Subcutaneous abdominal adipose tissue (tissue), 5 donors: ENCODE data around the gene LIPA.

ENCODE experiments used
- H3K27ac ChIP-seq: one replicate; pipeline ENCODE4 v1.7.0; 2013; ENCODE audit warnings: low read depth, mild to moderate bottlenecking, inconsistent platforms, low read length, moderate library complexity
- H3K27me3 ChIP-seq, 5 donors: one replicate each; pipeline ENCODE4 v1.7.0; 2013; ENCODE audit warnings: low read length in 5 of 5, inconsistent platforms in 1 of 5; ENCODE audit not compliant: control insufficient read depth in 5 of 5, insufficient read depth in 4 of 5
- H3K36me3 ChIP-seq, 5 donors: one replicate each; pipeline ENCODE4 v1.7.0; 2013; ENCODE audit warnings: low read length in 5 of 5; ENCODE audit not compliant: control insufficient read depth in 5 of 5, insufficient read depth in 5 of 5
- H3K4me1 ChIP-seq, 5 donors: one replicate each; pipeline ENCODE4 v1.7.0; 2013; ENCODE audit warnings: low read length in 5 of 5, mild to moderate bottlenecking in 3 of 5, moderate library complexity in 1 of 5; ENCODE audit not compliant: control insufficient read depth in 5 of 5, insufficient read depth in 5 of 5
- H3K4me3 ChIP-seq, 5 donors: one replicate each; pipeline ENCODE4 v1.7.0; 2013; ENCODE audit warnings: low read length in 5 of 5, low read depth in 1 of 5
- H3K9ac ChIP-seq, 5 donors: one replicate each; pipeline ENCODE4 v1.7.0; 2013; ENCODE audit warnings: low read length in 5 of 5, mild to moderate bottlenecking in 4 of 5, moderate library complexity in 3 of 5
- H3K9me3 ChIP-seq, 5 donors: one replicate each; pipeline ENCODE4 v1.7.0; 2013; ENCODE audit warnings: low read length in 5 of 5; ENCODE audit not compliant: control insufficient read depth in 5 of 5
- donor health status: healthy.
- donor health status: healthy.
- donor health status: healthy.
- donor health status: healthy.
- donor health status: healthy.

LIPA gene

DNA sequence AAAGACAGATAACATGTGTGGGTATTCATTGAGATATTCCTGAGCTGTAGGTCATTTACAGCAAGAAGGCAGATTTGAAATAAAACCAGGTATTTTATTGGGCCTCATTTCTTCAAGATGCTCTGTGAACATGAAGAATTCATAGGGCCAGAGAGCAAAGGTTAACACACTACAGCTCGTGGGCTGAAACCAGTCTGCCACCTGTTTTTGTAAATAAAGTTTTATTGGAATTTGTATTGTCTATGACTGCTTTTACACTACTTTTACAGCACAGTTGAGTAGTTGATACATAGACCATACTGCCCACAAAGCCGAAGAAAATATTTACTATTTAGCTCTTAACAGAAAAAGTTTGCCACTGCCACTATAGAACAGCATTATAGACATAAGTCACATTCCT is 22.1 kb upstream of the LIPA start:
- H3K9ac ChIP-seq = no peak overlapping the region
- H3K9me3 ChIP-seq = no peaks in the 10 kb centered on the region
- H3K36me3 ChIP-seq = no peaks in the 10 kb centered on the region
- H3K4me3 ChIP-seq = no peak overlapping the region
- no peaks in the 10 kb centered on the region for H3K27me3 ChIP-seq
- peaks cover 5 to 27% (median 24%) of the 10 kb centered on the region in 5 donors for H3K4me1 ChIP-seq
- no peak overlapping the region for H3K27ac ChIP-seq

DNA sequence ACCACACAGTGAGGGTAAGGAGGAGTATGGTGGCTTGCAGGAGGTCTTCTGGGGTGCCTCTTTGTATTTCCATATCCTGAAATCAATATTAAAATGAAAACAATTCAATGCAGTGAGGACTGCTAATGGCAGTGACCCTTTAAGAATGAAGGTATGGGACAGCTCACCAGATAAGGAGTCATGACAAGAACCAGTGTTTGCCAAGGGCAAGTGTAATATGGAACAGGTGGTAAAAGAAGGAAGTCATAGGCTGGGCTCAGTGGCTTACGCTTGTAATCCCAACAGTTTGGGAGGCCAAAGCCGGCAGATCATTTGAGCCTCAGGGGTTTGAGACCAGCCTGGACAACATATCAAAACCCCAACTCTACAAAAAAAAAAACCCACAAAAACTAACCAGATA is 20.0 kb upstream of the LIPA start:
- no peaks in the 10 kb centered on the region for H3K36me3 ChIP-seq
- H3K27ac ChIP-seq = no peak overlapping the region
- no peak overlapping the region for H3K4me3 ChIP-seq
- no peaks in the 10 kb centered on the region for H3K27me3 ChIP-seq
- peaks cover 0 to 16% (median 12%) of the 10 kb centered on the region in 5 donors for H3K4me1 ChIP-seq
- H3K9ac ChIP-seq = no peak overlapping the region
- H3K9me3 ChIP-seq = no peaks in the 10 kb centered on the region

DNA sequence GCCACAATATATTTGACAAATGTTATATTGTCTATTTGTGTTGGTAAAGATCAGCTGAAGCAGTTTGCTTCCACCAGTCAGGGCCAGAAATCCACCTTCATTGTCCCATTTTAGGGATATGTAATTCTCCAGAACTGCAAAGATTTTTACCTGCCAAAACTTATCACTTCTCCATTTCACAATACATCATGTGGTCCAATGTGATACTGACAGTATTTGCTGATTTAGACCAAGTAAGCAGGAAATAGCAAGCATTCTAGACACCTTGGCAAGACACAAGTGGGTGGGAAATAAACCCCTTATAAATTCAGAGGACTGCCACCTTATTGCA is 18.5 kb upstream of the LIPA start:
- peaks cover 0 to 11% (median 9%) of the 10 kb centered on the region in 5 donors for H3K4me1 ChIP-seq
- no peak overlapping the region for H3K9ac ChIP-seq
- H3K27ac ChIP-seq = no peak overlapping the region
- H3K9me3 ChIP-seq = no peaks in the 10 kb centered on the region
- H3K36me3 ChIP-seq = no peaks in the 10 kb centered on the region
- no peaks in the 10 kb centered on the region for H3K27me3 ChIP-seq
- H3K4me3 ChIP-seq = no peak overlapping the region

DNA sequence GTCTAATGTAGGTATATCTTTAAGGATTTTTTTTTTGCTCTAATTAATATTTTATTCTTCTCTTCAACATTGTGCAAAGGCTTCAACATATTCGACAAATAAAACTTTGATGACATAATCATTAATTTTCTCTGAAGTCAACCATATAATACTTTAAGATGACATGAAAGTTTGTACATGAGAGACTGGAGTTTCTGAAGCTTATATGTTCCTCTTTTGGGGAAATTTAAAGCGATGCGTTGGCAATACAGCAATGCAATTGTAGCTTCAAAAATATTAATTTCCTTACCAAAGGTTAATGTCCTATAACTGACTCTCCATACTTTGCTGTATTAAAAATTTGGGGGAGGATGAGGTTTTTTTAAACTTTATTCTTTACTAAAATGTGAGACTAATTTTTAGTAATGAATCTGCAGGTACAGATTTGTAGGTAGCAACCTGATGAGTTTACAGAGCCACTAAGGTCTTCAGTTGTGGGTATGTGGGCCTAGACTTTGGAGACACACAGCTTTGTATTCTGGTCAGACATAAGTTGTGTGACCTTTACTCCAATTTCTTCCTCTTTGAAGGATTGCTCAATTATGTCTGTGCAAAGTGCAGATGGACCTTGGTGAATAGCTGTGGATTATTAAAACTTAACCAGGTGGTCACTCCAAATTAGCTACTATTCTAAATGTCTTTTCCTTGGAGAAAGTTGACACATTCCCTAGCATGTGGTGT is 18.0 kb upstream of the LIPA start:
- peak overlapping the region in 1 of 5 donors; percentile 3 for H3K4me3 ChIP-seq
- H3K27me3 ChIP-seq = no peaks in the 10 kb centered on the region
- no peak overlapping the region for H3K9ac ChIP-seq
- no peaks in the 10 kb centered on the region for H3K36me3 ChIP-seq
- H3K27ac ChIP-seq = no peak overlapping the region
- no peaks in the 10 kb centered on the region for H3K9me3 ChIP-seq
- H3K4me1 ChIP-seq = peaks cover 0 to 10% (median 7%) of the 10 kb centered on the region in 5 donors

DNA sequence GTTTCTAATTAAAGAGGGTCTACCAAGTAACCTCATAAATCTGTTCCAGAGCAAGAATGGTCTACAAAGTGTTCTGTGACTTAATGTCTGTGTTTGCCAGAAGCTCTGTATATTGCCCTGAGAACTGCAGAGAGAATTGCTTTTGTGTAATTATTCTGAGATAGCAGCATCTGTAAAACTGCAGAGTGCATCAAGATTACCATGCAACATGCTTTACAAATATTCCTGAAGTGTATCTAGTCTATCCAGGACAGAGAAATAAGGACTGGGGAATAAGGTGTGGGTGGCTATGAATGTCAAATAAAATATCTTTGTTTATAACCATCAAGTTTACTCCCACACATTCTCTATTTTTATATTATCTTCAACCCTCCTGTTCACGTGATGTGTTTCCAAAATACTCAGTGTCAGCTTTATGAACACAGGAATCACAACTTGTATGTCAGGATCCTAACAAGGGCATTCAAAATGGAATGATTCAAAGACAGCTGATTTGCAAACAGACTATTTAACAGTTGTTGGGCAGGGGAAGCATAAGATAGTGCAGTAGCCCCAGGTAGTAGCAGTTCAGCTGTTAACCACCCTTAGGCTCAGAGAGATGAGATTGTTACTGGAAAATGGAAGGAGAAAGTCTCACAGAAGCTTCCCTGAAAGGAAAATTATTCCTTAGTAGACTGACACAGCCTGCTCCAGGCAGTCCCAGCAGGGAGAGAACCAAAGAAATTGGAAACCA is 15.3 kb upstream of the LIPA start:
- no peaks in the 10 kb centered on the region for H3K36me3 ChIP-seq
- H3K27me3 ChIP-seq = no peaks in the 10 kb centered on the region
- H3K9me3 ChIP-seq = no peaks in the 10 kb centered on the region
- no peak overlapping the region for H3K27ac ChIP-seq
- H3K4me1 ChIP-seq = peaks cover 0 to 15% (median 9%) of the 10 kb centered on the region in 5 donors
- no peak overlapping the region for H3K9ac ChIP-seq
- H3K4me3 ChIP-seq = no peak overlapping the region

DNA sequence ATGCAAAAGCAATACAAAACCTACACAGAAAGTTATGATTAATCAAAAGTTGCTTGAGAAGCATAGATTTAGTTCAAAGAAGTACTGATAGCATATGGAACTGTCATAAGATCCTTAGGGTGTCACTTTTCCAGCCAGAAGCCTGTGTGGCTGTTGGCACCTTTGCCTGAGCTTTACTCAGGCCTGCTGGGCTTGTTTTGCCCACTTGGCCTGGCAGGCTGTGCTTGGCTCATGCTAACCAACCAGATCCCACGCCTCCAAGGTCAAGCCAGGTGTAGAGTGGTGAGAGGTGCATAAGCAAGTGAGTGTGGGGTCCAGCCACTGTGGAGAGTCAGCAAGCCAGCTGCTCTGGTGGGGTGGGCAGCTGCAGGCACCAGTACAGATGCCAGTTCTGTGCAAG is 12.0 kb upstream of the LIPA start:
- H3K36me3 ChIP-seq = no peaks in the 10 kb centered on the region
- peaks cover 0 to 13% (median 5%) of the 10 kb centered on the region in 5 donors for H3K4me1 ChIP-seq
- H3K27ac ChIP-seq = no peak overlapping the region
- no peaks in the 10 kb centered on the region for H3K9me3 ChIP-seq
- no peak overlapping the region for H3K9ac ChIP-seq
- no peaks in the 10 kb centered on the region for H3K27me3 ChIP-seq
- H3K4me3 ChIP-seq = no peak overlapping the region

DNA sequence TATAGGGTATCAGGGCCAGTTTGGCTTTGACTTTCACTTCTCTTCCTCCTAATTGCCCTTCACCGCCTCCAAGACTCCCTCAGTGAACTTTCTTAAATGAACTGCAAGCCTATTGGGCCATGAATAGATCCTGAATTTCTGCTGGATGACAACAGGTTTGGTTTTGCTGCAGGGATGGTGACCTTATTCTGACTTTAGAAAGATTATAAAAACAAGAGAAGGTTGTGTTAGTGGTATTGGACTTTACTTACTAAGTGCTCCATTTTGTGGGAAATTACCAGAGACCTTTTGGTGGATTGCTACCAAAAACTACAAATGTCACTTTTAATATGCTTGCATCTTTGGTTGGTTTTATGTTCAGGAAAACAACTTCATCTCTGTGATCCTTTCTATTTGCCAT is 11.5 kb upstream of the LIPA start:
- Histone ChIP-seq H3K9ac (no peak overlapping the region), H3K9me3 (no peaks in the 10 kb centered on the region), H3K4me1 (peaks cover 0 to 13% (median 5%) of the 10 kb centered on the region in 5 donors), H3K27me3 (no peaks in the 10 kb centered on the region), H3K27ac (no peak overlapping the region), H3K4me3 (no peak overlapping the region), H3K36me3 (no peaks in the 10 kb centered on the region)

DNA sequence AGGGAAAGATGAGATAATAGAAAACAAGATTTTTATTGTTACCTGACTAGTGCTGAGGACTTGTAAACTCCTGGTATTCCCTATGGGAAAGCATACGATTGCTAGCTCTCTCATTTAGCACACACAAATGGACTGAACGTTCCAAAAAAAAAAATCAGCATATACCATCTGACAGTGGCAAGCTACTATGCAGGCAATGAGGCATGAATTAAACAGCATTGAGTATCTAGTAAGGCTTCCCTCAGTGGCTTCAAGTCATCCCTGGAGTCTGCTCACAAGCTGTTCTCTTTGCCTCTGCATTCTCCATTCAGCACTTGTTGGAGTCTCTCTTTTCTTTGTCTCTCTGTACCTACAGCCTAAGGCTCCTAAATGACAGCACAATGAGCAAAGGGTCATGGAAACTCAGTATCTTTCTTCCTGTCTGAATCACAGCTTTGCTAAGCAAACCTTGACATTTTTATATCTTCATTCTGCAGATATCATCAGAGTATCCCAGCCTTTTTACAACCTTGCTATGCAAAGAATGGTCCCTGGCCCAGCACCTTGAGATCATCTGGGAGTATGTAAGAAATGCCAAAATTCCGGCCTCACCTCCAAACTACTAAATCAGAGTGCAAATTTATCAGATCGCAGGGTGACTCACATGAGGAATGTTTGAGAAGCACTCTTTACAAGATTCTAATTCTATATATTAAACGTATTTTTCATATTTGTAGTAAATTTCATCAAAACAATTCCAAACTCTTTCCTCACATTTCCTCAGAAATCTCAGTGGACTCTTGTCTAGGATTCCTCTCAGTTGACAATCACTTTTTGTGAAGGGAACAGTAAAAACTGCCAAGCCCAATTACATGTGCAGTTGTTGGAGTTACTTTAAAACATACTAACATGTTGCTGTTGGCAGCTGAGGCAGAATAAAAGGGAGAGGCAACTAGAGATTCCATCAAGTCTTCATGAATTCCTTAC is 10.8 kb upstream of the LIPA start:
- Histone ChIP-seq H3K9me3 (no peaks in the 10 kb centered on the region), H3K36me3 (no peaks in the 10 kb centered on the region), H3K9ac (no peak overlapping the region), H3K4me3 (no peak overlapping the region), H3K4me1 (peaks cover 0 to 13% (median 5%) of the 10 kb centered on the region in 5 donors), H3K27me3 (no peaks in the 10 kb centered on the region), H3K27ac (no peak overlapping the region)

DNA sequence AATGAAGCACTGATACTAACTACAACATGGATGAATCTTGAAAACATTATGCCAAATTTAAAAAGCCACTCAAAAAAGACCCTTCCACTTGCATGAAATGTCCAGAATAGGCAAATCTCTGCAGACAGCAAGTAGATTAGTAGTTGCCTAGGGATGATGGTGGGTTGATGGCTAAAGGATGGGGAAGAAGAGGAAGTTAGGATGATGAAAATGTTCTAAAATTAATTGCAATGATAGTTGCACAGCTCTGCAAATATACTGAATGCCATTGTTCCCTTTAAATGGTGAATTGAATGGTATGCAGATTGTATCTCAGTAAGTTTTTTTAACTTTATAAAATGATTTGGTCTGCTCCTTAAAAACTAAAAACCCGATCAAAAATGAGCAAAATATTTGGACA is 7.3 kb upstream of the LIPA start:
- Histone ChIP-seq H3K4me3 (no peak overlapping the region), H3K27ac (no peak overlapping the region), H3K9ac (no peak overlapping the region), H3K27me3 (no peaks in the 10 kb centered on the region), H3K4me1 (peaks cover 0 to 17% (median 11%) of the 10 kb centered on the region in 5 donors), H3K36me3 (no peaks in the 10 kb centered on the region), H3K9me3 (no peaks in the 10 kb centered on the region)

DNA sequence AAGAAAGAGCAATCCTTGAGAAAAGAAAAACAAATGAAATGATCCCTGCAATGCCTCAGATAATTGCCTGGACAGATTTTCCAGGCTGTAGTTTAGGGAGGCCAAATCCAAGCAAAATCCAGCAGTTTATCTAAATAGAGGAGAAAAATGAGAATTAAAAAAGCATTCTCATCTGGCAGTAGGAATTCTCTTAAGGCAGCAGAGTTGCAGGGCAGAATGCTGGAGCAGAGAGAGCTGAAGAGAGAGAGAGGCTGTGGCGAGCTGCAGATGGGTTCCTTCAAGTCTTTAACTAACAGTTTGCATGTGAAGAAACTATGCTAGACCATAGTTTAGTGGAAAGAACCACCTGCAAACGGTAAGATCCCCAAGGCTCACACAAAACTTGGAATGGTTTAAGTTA is 6.0 kb upstream of the LIPA start:
- Histone ChIP-seq H3K9me3 (no peaks in the 10 kb centered on the region), H3K9ac (no peak overlapping the region), H3K27ac (no peak overlapping the region), H3K36me3 (no peaks in the 10 kb centered on the region), H3K27me3 (no peaks in the 10 kb centered on the region), H3K4me3 (no peak overlapping the region), H3K4me1 (peaks cover 0 to 16% (median 10%) of the 10 kb centered on the region in 5 donors)
